ENCODE measurements around the gene SIAH3.

The SIAH3 gene

GRCh38 chr13:45820106-45820838, 31.3 kb downstream of the SIAH3 start:
- DNase-seq, result no peak

- no peak for DNase-seq
These were observed 33.7 kb downstream of the SIAH3 start for GRCh38 chr13:45817833-45818232.

GRCh38 chr13:45816427-45816826, 35.1 kb downstream of the SIAH3 start:
- DNase-seq, result no peak

- DNase-seq, result no peak
These were observed 38.7 kb downstream of the SIAH3 start for GRCh38 chr13:45812695-45813372.

GRCh38 chr13:45811891-45812694, 39.5 kb downstream of the SIAH3 start:
- no peak for DNase-seq

GRCh38 chr13:45809801-45810394, 41.7 kb downstream of the SIAH3 start:
- DNase-seq, result no peak

GRCh38 chr13:45808925-45809324, 42.6 kb downstream of the SIAH3 start:
- DNase-seq, result no peak

- no peak for DNase-seq
These were observed 43.9 kb downstream of the SIAH3 start for GRCh38 chr13:45807520-45808099.

- no peak for DNase-seq
These were observed 51.1 kb downstream of the SIAH3 start for GRCh38 chr13:45800485-45800884.

- no peak for DNase-seq
These were observed 52.1 kb downstream of the SIAH3 start for GRCh38 chr13:45799451-45799850.

GRCh38 chr13:45798851-45799250, 52.7 kb downstream of the SIAH3 start:
- no peak for DNase-seq

- no peak for DNase-seq
These were observed 54.9 kb downstream of the SIAH3 start for GRCh38 chr13:45796426-45797235.

GRCh38 chr13:45792827-45793303, 58.7 kb downstream of the SIAH3 start:
- no peak for DNase-seq

GRCh38 chr13:45788011-45788410, 63.5 kb downstream of the SIAH3 start:
- DNase-seq, result no peak

GRCh38 chr13:45787346-45787745, 64.2 kb downstream of the SIAH3 start:
- no peak for DNase-seq

- DNase-seq, result no peak
These were observed 65.1 kb downstream of the SIAH3 start for GRCh38 chr13:45786293-45786920.

- DNase-seq, result no peak
These were observed 66.5 kb downstream of the SIAH3 start for GRCh38 chr13:45784755-45785675.

- no peak for DNase-seq
These were observed 68.1 kb downstream of the SIAH3 start for GRCh38 chr13:45783346-45784043.

GRCh38 chr13:45782327-45783045, 69.1 kb downstream of the SIAH3 start:
- no peak for DNase-seq

Measured in activated effector memory CD4-positive, alpha-beta T cell treated with Interleukin-2 at 50 U/mL for 16 hours (primary cell).